Hematopoietic multipotent progenitor cell treated with erythropoietin and hydrocortisone succinate and interleukin-3 and kit ligand, for 8 days (in vitro differentiated cells): ENCODE data around the gene PTPN18.

Experiments used
- DNase-seq: peaks from one replicate; pipeline ENCODE4 v3.0.0-alpha.2; 2015

The PTPN18 gene

DNA sequence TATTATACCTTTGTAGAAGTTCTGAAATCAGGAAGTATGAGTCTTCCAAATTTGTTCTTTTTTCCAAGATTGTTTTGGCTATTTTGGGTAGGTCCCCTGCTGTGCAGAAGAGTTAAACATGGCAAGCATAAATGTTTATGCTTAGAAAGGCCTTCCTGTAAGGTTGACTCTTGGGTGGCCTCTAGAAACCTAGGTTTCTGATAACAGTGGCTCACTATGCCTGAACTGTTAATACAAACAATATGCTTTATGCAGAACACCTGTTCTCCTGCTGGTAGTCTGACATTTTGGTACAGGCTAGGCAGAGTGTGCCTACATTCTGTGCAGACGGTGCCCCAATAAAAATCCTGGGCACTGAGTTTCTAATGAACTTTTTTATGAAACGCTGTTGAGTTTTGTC, 10.1 kb downstream of the PTPN18 start:
- DNase-seq, result no peak

GRCh38 chr2:130366720-130367119, 10.9 kb downstream of the PTPN18 start:
- DNase-seq, result no peak

GRCh38 chr2:130368786-130369185, 12.9 kb downstream of the PTPN18 start:
- no peak for DNase-seq

- no peak for DNase-seq
Measured at GRCh38 chr2:130369311-130369964, 13.6 kb downstream of the PTPN18 start.

DNA sequence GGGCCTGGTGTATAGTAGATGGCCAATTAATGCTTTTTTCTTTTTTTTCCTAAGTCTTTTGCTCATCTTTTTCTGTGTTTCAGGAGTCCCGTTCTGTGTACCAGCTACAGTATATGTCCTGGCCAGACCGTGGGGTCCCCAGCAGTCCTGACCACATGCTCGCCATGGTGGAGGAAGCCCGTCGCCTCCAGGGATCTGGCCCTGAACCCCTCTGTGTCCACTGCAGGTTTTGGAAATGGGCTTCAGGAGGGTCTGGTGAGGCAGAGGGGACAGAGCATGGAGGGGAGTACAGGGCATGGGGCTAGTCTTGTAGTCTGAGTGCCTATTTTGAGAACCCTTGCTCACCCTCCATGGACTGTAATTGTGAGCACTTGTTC, 14.1 kb downstream of the PTPN18 start:
- no peak for DNase-seq

DNA sequence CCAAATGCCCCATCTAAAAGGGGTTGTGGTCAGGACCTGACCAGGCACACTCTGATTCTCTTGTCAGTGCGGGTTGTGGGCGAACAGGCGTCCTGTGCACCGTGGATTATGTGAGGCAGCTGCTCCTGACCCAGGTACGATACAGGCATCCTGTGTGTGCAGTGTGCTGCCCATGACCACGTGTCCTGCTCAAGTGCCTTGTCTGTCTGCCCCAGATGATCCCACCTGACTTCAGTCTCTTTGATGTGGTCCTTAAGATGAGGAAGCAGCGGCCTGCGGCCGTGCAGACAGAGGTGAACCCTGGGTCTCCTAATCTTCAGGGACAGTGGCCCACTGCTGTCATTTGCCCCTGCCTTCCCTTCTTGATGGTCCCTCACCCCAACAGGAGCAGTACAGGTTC, 14.6 kb downstream of the PTPN18 start:
- no peak for DNase-seq

- DNase-seq, result no peak
Measured at GRCh38 chr2:130371723-130372054, 15.8 kb downstream of the PTPN18 start.

DNA sequence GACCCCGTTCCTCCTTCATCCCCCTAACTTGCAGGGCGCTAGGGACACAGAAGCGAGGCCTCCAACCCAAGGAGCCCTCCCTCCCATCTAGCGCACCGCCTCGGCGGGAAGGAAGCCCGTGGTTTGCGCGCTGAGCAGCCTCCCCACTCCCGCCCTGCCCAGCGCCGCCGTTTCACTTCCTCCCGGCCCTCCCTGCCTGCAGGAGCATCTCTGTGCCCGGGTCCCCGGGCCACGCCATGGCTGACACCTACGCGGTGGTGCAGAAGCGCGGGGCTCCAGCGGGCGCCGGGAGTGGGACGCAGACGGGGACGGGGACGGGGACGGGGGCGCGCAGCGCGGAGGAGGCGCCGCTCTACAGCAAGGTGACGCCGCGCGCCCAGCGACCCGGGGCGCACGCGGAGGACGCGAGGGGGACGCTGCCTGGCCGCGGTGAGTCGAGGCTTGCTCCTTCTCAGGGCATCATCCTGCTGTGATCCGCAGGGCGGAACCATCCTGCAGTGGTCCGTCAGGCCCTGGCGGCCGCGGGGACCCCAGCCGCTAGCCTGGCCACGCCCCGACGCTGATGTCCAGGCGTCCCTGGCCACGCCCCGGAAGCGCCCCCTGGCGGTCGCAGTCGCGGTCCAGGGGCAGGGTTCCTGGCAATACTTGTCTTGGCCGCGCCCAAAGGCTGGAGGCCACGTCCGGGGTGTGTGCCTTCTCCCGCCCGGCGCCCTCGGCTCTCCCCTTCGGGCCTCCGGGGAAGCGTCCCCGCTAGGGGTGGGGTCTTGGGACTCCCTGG, 16.4 kb downstream of the PTPN18 start:
- DNase-seq, result peak; percentile 87

DNA sequence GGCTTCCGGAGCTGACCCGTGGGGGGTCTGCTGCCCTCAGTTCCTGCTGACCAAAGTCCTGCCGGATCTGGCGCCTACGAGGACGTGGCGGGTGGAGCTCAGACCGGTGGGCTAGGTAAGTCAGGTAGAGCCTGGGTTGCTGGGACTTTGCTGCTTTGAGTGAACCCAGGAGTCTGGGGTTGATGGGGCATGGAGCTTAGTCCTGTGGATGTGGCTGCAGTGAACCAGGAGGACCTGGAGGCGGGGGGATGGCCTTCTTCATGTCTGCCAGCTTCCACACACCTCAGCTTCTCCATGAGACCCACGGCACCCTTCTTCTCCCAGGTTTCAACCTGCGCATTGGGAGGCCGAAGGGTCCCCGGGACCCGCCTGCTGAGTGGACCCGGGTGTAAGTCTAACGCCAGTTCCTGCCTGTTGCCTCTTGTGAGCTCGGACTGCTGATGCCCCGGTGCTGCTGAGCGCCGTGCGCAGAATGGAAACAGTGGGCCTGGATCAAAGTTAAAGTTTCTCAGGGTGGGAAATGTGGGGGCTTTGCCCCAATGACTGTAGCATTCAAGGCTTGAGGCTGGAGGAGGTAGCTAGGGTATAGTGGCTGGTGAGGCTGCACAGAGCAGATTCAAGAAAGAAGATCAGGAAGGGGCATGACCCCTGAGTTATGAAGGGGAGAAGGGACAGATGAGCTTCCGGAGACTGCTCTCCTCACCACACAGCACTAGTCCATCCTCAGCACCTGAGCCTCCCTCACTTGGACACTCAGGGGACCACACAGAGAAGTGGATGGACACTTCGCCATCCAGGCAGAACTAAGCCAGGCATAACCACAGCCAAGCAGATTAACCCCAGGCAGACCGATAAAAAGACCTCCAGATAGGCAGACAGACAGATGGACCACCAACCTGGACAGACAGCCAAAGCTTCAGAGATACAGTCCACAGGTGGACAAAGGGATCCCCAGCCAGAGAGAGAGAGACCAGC, 17.3 kb downstream of the PTPN18 start:
- DNase-seq, result no peak

- DNase-seq, result no peak
Measured at GRCh38 chr2:130373808-130374365, 18.0 kb downstream of the PTPN18 start.

DNA sequence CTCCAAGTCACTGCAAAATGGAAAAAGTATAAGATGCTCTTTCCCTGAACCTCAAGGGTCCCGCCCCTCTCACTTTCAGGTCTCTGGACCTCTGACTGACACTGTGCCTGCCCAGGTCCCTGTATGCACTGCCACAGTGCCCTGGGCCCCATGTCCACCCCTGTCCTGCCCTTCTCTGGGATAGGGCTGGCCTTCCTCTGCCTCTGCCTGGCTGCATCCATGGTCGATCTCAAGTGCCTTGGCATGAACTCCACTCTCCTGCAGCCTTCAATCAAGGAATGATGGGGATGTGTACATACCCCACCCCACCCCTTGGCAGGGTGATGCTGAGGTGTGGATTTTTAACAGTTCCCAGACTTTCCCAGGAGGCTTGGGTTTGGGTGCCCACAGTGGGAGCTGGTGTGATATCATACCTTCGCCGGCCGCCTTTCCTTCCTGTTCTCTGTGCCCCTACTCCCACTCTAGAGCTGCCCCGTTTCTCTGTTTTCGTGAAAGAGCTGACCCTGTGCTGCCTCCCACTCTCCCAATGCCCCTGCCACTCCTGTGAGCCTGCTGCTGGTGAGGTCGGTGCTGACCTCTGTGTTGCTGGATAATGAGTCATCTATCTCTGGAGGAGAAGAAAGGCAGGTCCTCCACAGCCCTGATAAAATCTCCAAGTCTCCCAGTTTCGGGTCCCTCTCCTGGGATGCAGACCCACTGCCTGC, 18.9 kb downstream of the PTPN18 start:
- no peak for DNase-seq

GRCh38 chr2:130375291-130376266, 19.7 kb downstream of the PTPN18 start:
- DNase-seq, result no peak

DNA sequence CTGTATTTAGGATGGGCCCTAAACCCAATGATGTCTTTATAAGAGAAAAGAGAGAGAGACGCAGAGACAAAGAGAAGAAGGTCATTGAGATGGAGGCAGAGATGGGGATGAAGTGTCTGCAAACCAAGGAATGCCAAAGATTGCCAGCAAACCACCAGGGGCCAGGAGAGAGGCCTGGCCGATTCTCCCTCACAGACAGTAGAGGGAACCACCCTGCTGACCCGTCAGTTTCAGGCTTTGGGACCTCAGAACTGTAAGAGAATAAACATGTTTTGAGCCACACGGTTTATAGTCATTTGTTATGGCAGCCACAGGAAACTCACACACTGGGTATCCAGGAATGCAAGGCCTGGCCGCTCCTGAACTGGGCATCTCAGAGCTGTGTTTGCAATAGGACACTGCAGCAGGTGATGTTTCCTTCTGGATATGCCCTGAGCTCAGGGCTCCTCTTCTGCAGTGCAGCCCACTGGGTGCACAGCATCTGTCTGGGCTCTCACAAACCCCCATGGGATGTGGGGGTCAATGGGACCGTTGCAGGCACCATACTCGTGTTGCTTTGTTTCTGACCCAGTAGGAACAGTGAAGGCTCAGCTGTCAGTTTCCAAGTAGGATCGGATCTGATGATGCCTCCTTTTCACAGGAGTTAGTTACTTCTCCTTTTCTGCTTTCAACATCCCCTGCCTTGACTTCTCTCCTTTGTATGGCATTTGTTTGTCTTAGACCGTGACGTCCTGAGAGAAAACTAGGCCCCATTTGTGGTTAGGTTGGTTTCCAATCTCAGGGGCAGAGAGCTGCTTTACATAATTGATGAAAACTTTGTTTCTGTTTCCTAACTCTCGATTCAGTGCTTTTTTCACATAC, 20.8 kb downstream of the PTPN18 start:
- no peak for DNase-seq

DNA sequence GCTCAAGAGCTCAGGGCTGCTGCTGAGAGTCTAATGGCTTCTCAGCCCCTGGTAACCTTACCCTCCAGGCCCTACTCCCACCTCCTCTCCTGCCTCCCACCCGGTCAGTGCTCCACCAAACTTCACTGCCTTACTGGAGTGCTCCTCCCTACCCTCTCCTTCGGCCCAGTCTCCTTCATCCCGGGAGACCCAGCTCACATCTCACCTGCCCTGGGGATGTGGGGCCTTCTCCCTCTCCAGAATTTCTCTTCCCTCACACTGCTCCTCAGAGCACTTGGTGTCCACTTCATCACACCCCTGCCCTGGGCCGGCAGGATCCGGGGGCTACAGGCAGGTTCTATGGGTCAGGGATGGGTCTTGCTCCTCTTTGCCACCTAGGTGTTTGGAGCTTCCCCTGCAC, 21.6 kb downstream of the PTPN18 start:
- DNase-seq, result no peak

DNA sequence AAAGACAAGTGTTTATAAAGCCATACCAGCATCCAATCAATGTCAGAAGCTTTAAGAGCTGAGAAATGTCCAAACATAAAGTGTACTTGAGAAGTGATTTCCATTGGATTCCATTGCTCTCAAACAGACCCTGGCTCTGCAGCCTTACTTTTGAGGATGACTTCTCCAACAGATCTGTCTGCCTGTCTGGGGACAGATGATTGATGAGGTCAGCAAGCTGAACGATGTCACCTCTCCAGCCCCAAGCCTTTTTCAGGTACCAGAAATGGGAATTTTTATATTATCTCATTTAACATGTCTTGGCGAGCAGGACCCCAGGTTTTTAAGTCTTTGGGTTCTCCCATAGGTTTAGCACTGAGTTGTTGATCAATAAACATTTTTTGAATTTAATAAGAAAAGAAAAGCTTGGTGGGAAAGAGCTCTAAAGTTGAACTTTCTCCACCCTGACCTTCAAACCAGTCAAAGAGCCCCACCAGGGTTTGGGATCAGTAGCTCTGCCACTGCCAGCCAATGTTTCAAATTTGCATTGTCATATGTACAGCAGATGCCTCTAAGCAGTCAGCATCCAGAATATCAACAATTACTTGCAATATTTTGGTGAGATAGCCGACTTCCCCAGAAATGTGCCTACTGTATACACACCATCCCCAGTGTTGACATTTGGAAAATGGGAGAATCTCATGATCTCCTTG, 22.5 kb downstream of the PTPN18 start:
- no peak for DNase-seq

DNA sequence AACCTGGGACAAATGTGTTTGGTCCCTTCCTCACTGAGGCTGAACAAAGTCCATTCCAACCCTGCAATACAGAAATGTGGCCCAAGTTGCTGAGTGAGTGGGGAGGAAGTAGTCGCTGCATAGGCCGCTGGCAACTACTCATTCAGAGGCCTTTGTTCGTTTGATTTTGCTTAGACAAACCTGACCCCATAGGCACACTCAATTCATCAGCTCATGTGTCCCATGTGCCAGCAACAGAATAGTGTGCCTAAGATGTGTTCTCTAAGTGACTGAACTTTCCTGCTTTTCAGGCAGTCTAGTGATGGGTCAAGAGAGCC, 23.0 kb downstream of the PTPN18 start:
- DNase-seq, result no peak

DNA sequence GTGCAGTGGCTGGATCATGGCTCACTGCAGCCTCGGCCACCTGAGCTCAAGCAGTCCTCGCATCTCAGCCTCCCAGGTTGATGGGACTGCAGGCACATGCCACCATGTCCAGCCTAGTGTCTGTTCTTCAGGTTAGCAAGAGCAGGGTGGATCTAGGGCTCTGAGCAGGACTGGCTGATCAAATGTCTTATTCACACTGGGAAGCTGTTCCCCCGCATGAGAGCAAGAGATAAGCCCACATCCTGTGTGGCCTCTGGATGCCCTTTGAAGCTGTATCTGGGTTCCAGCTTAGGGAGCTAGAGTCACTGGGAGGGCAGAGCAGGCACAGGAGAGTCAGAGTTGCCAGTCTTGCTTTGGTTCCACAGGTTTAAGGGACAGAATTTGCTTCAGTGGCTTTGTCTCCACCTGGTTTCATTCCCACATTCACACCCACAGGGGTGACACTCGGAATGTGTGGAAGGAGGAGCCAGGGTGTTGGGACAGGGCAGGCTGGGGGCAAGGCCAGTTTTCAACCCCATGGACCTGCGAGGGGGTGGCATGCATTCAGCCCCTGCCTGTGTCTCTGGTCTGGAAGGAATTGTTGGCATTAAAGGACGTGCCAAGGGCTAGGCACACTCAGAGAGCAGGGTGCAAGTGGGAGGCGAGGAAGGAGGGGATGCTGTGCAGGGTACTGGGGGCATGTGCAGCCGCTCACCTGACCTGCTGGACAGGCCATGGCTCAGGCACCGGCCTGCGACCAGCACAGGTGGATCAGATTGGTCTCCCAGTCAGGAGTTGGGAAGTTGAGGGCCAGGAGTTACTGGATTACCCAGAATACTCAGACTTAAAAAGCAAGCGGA, 24.5 kb downstream of the PTPN18 start:
- DNase-seq, result peak; percentile 90

DNA sequence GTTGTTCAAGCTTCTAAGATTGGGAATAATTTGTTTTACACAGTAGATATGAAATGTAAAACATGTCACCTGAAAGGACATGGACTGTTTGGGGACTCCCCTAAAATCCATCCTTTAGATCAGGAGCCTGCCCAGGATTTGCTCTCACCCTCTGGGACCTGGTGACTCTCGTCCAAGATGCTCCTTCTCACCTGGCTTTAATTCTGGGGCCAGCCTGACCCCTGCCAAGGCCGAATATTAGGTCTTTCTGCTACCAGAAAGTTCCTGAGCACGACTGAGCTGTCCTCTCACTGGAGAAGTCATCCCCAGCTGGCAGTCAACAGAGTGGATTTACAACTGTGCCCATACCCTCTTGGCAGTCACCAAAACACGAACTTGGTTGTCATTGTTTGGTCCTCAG, 25.3 kb downstream of the PTPN18 start:
- no peak for DNase-seq

- no peak for DNase-seq
Measured at GRCh38 chr2:130381619-130382018, 25.8 kb downstream of the PTPN18 start.
